IMR-90 (cell line): ENCODE results near the gene DHRSX.

Experiments
- CEBPB ChIP-seq: IDR thresholded peaks from 2 replicates; pipeline ENCODE4 v1.6.1; 2012; ENCODE audit warnings: low read depth, low read length, improper control_type of control experiment
- CTCF ChIP-seq: conservative IDR thresholded peaks from 2 replicates; pipeline ENCODE4 v1.5.1; 2012; ENCODE audit warnings: mild to moderate bottlenecking, low read depth, low read length, improper control_type of control experiment
- NFE2L2 ChIP-seq: fragments of 150-350 bp; IDR thresholded peaks from 2 replicates; pipeline ENCODE4 v1.6.1; 2016; ENCODE audit warnings: low read depth, mild to moderate bottlenecking, low read length
- RAD21 ChIP-seq: IDR thresholded peaks from 2 replicates; pipeline ENCODE4 v1.6.1; 2012; ENCODE audit warnings: low read length, improper control_type of control experiment
- RCOR1 ChIP-seq: IDR thresholded peaks from 2 replicates; pipeline ENCODE4 v1.6.1; 2012; ENCODE audit warnings: mild to moderate bottlenecking, low read length, improper control_type of control experiment; ENCODE audit not compliant: insufficient replicate concordance
- RFX5 ChIP-seq: IDR thresholded peaks from 2 replicates; pipeline ENCODE4 v1.8.0; 2012; ENCODE audit warnings: low read depth, mild to moderate bottlenecking, low read length, moderate library complexity
- SMC3 ChIP-seq: fragments of 150-350 bp; IDR thresholded peaks from 2 replicates; pipeline ENCODE4 v1.6.1; 2016; ENCODE audit warnings: low read depth, mild to moderate bottlenecking, antibody characterized with exemption, low read length, moderate library complexity

- TF ChIP-seq SMC3 (no peak), CTCF (no peak), RAD21 (no peak), RCOR1 (no peak), NFE2L2 (no peak), RFX5 (no peak), CEBPB (no peak)
Observed at GRCh38 chrX:2541603-2542002, 40.8 kb upstream of the DHRSX start.
